ENCODE results near the gene NEK11.

The NEK11 gene

DNA sequence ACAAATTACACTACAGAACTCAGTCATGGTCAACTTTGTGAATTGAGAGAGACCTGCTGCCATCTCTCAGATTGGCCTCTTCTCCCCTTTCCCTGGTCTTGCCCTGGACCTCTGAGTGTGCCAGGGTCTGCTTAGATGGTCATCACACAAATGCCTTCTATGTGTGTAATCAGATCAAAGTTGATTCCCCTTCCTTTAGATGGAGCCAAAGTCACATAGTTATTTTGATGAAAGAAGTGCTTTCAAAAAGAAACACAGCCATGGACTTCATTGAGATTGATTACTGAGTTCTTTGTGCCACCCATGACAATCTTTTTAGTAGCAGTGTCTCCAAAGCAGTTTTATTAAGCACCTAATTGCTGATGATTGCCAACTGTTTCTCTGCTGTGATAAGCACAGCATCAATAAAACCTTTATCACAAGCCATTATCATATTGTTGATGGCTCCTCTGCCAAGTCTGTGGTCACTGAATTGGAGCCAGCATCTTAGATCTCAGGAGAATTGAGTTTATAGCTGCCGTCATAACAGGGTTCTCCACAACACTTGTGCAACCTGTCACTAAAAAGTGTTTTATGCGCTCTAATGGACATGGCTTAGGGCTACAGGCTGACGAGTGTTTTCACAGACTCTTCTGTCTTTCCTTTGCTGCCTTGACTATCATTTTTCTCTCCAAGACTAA is 205.2 kb downstream of the NEK11 start:
- DNase-seq = peak; percentile 40

DNA sequence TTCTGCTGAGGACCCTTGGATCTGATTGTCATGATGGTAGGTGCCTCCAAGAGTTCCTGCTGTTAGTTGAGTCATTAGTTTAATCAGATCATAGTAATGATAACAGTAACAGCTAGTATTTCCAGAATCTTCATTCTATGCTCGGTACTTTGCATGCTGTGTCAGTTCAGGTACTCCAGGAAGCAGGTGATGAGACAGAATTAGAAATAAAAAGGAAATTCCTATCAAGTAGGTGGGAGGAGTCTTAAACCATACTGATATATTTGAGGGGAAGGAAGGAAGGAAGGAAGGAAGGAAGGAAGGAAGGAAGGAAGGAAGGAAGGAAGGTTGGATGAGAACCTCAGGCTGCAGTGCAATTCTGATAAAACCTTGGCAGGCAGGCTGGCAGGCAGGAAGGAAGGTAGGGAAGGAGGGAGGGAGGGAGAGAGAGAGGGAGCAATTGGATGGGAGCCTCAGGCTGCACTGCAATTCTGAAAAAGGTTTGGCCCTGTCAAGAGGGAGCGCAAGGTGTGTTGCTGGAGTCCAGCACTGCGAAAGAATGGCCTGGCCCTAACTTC is 206.1 kb downstream of the NEK11 start:
- no peak for DNase-seq

DNA sequence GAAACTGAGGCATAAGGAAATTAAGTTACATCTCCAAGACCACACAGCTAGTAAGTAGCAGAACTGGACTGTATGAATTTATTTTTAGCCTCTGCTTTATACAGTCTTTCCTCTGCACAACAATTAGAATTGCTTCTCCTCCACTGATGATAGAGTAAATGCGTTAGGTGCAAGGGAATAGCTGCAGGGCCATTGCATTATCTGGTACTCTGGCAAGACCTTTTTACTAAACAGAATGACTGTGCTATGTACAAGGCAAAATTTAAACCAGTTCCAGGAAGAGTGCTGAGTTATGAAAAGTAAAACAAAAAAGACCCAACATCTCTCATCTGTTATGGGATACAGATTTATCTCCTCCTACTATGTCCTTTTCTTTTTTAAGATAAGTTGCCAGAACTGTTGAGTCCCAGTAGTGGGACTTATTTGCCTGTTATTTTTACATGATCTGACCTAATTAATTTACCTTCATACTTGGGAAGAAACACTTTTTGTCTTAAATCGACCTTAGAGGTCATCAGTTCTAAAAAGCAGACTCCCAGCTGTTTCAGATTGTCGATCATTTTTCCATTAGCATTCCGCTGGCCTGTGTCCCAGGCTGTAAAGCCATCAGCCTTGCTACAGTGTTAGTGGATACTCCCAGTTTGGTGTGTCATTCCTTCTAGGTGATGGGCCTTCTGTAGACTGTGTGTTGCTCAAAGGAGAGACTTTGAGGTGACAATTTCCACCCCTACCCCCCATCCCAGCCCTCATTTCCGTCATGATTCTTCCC is 207.4 kb downstream of the NEK11 start:
- DNase-seq = no peak

DNA sequence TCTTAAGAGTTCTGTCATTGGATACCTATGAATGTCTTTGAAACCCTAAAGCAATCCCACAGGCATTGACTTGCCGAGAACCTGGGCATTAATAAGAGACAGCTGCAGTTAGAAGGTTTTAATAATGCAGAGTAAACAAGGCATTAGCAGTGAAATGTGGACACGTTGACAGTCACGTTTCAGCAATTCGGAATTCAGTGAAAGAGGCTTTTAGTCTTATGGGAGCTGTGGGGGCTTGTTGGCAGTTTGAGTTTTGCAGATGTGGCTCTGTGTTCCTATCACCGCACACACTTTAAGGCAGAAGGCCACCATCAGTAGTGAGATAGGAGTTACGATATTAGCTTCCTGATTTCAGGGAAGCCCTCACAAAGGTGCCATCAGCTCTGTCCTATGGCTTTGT is 209.7 kb downstream of the NEK11 start:
- no peak for DNase-seq

DNA sequence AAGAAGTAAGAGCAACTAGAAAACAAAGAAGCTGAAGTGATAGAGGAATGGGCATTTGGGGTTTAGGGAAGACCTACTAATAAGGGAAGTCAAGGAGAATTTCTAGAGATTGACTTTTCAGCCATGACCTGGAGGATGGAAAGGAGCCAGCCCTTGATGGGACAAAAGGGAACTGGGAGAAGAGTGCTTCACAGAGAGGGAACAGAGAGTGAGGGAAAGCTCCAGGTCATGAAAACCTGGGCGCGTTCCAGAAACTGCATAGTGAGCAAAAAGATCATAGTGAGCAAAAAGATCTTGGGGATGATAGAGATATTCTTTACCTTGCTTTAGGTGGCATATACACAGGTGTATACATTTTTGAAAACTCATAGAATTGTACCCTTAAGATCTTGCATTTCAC is 211.8 kb downstream of the NEK11 start:
- no peak for DNase-seq

DNA sequence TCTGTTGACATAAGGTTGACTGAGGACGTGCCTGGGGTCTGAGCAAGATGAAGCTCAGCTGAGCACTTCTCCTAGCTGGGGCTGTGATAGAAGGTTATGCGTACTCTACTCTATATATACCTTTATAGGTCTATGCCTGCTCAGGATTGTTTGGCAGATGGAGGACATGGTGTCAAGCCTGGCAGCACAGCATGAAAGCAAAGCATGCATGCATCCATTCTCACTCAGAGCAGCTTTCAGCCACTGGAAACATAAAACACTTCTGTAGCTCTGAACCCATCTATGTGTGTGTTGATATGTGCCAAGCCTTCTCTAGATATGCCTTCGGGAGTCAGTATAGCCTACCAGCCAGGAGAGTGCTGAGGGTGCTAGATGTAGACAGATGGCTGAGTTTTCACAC is 212.6 kb downstream of the NEK11 start:
- DNase-seq = no peak

DNA sequence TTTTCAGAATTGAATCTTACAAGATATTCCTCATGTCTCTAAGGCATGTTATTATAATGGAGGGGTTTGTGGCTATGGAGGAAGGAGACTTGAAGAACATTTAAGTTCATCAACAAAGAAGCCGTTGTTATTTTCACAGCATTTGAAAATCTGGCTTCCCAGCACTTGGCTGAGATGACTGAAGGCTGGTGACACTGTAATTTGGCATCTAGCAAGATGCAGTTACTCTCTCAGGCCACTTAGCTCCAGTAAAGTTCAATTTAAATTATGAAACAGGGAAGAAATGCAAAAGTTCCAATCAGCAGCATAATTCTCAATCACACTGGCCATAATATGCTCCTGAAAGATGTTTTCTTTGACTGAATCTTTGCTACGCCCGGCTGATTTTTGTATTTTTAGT is 215.5 kb downstream of the NEK11 start:
- DNase-seq = peak; percentile 10

DNA sequence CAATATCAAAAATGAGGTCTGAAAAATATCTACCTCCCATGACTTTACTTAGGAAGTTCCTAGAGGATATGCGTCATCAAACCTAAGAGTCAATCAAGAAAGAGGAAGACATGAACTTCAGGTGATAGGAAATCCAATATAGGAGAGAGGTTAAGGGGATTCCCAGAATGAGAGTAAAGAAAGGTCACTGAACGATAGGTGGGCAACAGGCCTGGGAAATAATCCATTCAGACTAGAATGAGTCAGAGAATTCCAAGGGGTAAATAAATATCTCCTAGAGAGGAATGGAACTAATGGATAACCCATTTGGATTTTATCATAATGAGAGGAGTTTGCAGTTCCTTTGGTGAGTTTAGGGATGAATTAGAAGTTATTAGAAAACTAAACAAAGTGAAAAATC is 223.8 kb downstream of the NEK11 start:
- DNase-seq = no peak

DNA sequence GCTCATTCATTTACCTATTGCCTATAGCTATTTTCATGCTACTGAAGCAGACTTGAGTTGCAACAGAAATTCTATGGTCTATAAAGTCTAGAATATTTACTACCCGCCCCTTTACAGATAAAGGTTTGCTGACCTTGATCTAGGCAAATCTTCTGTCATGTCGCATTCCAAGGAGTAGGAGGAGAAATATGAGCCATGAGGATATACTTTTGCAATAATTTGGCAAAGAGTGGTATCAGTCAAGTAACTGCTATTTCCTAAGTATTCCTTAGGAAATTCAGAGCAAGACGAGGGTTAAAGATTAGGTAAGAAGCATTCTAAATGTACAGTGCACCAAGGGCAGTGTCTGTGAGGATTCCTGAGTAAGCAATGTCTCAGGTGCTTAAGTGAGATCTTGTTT is 233.8 kb downstream of the NEK11 start:
- DNase-seq = no peak

DNA sequence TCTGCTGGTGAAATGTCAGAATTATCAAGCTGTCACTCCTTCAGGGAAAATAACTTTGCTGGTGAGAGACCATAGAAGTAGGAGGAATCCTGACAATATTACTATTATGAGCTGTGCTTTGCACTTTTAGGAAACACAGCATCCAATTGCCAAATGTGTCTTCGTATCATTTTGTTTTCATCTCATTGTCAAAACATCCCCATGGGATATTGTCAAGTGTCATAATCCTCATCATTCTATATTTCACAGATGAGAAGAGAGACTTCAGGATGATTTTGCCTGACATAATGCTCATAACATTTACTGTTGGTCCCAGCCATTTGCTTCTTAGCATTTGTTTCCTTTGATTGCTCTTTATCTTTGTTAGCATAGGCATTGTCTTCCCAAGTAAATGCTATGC is 234.4 kb downstream of the NEK11 start:
- no peak for DNase-seq

DNA sequence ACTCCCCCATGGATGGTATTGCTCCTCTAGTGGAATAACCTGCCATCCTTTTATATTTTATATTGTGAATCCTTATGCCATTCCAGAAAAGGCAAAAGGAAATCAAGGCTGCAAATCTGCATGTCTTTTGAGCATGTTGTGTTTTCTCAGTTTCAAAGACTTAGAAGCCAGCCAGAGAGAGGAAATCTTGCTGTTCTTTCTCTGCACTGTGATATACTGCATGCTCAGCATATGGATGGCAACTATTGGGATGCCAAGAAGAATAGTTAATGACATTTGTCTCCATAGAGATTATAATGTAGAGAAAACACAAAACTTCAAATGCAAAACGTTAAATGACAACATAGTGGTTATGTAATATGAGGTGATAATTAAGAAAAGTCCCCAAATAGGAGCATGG is 248.9 kb downstream of the NEK11 start:
- DNase-seq = no peak

DNA sequence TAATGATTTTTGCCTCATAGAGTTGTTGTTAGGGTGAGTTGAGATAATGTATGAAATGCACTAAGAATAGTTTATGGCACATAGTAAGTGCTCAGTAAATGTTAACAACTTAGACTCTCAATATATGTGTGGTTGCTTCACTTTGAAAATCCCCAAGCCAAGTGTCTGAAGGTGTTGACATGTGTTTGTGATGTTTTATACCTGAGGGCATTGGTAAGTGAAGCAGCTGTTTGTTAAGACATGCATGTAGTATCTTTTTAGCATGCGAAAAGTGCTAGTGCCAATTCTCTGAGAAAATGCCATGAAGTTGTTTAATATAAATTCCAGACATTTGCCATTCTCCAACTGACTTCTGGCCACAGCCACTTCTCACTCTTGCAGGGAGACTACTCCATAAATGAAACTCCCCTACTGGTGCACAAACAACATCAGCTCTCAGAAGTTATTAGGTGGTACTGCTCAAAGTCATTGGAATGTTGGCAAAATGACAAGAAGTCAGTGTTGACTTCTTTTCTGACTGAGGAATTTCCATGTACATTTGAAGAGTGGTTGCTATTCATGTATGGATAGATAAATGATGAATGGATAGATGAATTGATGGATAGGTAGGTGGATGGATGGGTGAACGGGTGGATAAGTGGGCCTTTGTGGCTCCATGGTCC is 251.3 kb downstream of the NEK11 start:
- no peak for DNase-seq

DNA sequence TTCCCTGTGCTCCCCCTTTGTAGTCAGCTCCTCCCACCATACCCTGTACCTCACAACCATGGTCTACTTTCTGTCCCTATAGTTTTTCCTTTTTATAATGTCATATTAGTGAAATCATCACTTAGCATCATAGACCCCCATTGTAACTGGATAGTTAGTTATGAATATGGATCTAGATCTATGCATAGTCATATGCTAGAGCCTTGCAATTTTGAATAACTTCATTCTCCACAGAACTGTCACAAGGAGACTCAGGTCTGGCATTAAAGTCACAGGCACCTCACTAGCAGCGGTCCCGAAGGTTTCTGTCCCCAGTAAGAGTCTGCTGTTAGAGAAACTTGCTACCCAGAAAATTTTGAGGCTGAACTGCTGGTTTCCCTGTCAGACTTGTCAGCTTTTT is 252.9 kb downstream of the NEK11 start:
- no peak for DNase-seq

DNA sequence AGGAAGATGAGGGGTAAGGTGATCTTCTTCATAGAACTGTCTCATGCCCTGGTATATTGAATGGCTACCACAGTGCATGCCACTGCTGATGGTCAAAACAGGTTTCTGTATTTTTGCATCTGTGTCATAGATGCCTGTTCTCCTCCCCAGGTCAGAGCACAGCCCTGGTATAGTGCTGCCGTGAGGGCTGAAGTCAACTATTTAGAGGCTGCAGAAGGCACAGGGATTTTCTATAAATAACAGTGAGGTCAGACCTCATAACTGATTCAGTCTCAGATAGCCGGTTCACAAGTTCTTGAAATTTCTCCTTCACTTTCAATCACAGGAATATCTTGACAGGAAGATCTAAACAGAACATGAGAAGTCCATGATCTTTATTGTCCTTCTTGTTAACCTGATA is 255.7 kb downstream of the NEK11 start:
- no peak for DNase-seq

DNA sequence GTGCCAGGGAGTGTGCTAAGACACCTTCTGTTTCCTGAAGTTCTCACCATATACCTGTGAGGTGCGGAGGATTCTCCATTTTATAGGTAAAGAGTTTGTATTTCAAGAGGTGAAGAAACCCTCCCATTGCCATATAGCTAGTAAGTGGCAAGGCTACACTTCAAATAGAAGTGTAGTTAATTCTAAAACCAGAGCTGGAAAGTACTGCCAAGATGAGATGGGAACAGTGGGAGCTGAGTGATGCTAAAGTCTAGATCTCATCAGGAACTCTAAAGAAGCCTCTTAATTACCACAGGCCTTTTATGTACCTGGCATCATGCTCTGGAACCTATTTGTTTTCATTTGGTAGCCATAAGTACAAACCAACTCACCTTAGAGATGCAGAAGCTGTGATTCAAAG is 256.3 kb downstream of the NEK11 start:
- no peak for DNase-seq

DNA sequence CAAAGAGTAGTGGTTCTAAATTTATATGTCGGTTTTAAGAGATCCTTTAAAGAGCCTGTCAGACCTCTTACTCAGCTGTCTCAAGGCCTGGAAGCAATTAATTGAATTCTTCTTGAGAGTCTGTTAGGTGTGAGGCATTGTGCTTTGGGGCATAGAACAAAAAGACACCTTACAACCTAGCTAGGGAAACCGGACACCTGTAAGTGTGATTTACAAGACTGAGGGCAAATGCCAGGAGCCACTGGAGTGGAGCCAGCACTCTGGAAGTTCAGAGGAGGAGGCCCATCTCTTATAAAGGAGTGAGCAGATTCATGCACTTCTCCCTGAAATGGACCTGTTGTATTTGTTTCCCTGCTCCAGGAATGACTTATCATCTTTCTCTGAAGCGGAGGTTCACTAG is 257.2 kb downstream of the NEK11 start:
- no peak for DNase-seq

DNA sequence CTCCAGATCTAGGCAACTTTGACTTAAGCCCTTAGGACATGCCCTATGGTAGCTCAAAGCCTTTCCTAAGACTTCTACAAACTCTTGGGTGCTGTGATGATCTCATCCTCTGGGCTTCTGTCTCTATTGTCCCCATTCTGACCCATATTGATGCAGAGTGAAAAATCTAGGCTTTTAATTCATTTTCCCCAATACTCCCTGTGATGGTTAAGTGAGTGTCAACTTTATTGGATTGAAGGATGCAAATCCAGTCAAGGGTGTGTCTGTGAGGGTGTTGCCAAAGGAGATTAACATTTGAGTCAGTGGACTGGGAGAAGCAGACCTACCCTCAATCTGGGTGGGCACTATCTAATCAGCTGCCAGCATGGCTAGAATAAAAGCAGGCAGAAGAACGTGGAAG is 257.6 kb downstream of the NEK11 start:
- DNase-seq = no peak

DNA sequence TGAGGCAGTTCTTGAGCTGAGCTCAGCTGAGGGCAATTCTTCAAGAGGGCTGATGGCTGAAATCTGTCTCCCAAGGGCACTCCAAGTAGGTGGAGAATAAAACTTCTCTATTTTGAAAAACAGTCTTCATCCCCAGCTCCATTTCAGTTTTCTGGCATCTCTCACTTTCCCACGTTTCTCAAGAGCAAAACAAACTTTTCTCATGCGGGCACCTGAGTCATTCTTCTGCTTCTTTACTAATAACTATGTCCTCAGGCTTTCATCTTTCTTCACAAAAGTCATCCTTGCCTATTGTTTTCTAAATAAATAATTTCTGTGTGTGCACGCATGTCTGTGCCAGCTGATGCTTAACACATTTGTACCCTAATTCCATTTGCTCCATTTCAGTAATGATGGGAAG is 258.8 kb downstream of the NEK11 start:
- no peak for DNase-seq

DNA sequence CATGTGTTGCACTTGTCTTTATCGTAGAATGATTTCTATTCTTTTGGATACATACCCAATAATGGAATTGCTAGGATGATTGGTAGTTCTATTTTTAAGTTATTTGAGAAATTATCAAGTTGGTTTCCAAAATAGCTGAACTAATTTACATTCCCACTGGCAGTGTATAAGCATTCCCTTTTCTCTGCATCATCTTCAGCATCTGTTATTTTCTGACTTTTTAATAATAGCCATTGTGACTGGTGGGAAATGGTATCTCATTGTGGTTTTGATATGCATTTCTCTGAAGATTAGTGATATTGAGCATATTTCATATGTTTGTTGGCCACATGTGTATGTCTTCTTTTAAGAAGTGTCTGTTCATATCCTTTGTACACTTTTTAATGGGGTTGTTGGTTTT is 273.2 kb downstream of the NEK11 start:
- no peak for DNase-seq

DNA sequence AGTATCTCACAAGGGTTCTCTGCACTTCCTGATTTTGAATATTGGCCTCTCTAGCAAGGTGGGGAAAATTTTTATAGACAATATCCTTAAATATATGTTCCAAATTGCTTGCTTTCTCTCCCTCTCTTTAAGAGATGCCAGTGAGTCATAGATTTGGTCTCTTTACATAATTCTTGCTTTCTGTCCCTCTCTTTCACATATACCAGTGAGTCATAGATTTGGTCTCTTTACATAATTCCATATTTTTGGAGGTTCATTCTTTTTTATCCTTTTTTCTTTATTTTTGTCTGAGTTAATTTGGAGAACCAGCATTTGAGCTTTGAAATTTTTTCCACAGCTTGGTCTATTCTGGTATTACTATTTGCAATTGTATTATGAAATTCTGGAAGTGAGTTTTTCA is 277.2 kb downstream of the NEK11 start:
- no peak for DNase-seq

DNA sequence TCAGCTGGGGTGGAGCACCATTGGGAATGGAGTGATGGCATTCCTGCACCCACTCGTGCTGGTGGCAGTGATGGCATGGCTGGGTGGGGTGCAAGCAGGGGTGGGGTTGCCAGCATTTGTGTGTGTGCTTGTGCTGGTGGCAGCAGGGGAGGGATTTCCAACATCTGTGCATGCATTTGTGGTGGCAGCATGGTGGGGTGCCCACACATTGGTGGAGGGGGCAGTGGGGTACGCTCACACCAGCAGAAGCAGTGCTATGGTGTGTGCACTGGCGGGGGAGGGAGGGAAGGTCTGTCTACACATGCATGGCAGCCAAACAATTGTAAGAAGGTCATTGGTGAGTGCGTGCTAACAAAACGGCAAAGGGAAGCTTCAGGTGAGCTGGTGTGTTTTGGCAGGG is 278.2 kb downstream of the NEK11 start:
- DNase-seq = no peak

DNA sequence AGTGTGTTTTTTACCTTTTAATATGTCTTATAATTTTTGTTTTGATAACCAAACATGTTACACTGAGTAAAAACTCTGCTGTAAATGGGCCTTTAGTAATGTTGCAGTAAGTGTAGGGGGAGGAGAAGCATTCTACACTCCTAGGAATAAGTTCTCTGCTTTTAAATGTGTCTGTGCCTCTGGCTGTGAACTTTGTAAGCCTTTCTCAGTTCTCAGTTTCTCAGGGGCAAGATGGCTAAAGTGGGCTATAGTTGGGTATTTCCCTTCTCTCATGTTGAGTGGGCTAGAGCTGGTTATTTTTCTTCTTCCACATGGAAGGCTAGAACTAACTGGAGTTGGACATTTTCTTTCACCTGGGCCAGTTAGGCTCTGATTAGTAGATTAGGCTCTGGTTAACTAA is 279.6 kb downstream of the NEK11 start:
- DNase-seq = no peak

DNA sequence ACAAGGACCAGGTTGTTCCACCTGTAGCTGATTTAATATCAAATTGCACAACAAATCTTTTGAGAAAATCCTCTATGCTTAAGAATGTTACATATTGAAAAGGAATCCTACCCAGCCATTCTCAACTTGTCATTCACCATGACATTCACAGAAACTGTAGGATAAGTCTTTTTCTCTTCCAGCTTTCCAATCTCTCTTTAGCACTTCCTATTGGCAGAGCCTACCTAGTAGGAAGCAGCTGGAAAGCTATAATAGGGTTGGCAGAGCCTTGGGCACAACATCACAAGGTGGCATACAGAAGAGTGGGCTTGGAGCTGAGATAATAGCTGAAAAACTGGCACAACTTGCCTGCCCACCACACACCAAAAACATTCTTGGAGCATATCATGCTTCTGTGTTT is 287.6 kb downstream of the NEK11 start:
- no peak for DNase-seq

DNA sequence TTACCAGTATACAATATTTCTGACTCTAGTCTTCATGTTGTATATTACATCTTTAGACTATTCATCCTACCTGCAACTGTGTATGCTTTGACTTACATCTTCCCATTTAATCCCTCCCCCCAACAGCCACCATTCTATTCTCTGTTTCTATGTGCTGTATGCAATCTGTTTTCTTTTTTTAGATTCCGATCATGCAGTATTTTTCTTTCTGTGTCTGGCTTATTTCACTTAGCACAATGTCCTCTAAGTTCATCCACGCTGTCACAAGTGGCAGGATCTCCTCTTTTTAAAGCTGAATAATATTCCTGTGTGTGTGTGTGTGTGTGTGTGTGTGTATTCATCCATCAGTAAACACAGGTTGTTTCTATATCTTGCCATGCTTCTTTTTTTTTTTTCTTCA is 288.5 kb downstream of the NEK11 start:
- no peak for DNase-seq
